HepG2 (cell line): ENCODE measurements around the gene PPIL6. TPM values are rescaled to one million over a fixed set of nuclear protein-coding genes. Genes with fewer than 3 reads are reported as not detected.
A peak's percentile ranks its signal among the peaks of the same experiment; 100 is the strongest.

Experiments
- ATAC-seq: fragments of 200-7000 bp; cut with Tn5 transposase; 3 replicates; pipeline ENCODE4 v1.9.1; 2020; ENCODE audit warnings: mild to moderate bottlenecking, moderate library complexity
- BruUV-seq: library from RNA; stranded (reverse); fragments of 400-500 nt; replicated peaks from 2 replicates; lab custom pipeline; 2021; lab: Mats Ljungman, UMichigan
- CTCF ChIA-PET: fragments of 300-600 bp; formaldehyde crosslinking; extraction: SDS; loops from one replicate; lab custom pipeline; 2021; ENCODE audit warnings: low total read pairs, inconsistent platforms, low intra/inter-chr PET ratio; lab: Yijun Ruan, JAX
- POLR2A ChIA-PET: fragments of 350-600 bp; sonication (Branson Sonifier 250); formaldehyde crosslinking; loops from one replicate; lab custom pipeline; 2020; ENCODE audit warnings: antibody characterized with exemption, inconsistent platforms; lab: Yijun Ruan, JAX
- DNase-seq: peaks from one replicate; pipeline ENCODE4 v3.0.0-alpha.2; 2015; ENCODE audit warnings: low spot score
- FAIRE-seq: peaks from 3 replicates; lab custom pipeline; 2011; peaks lifted over from hg19 to GRCh38; lab: Jason Lieb, UNC
- H2AFZ ChIP-seq: one replicate; pipeline ENCODE4 v1.6.1; 2011; ENCODE audit warnings: low read length, inconsistent platforms
- H3K27ac ChIP-seq: fragments of 300-600 bp; 3 replicates; pipeline ENCODE4 v1.8.0; 2011; ENCODE audit warnings: mixed run types, mild to moderate bottlenecking, mixed read lengths, low read length, inconsistent platforms; ENCODE audit not compliant: insufficient read depth; ENCODE audit errors: extremely low read length
- H3K27me3 ChIP-seq, 2 experiments: fragments of 200-600 bp in 1 of 2; 2 replicates in 1 of 2; 3 replicates in 1 of 2; pipeline versions ENCODE4 v1.6.0 to v1.8.0; 2011; ENCODE audit warnings: low read length in 2 of 2, mild to moderate bottlenecking in 2 of 2, moderate library complexity in 2 of 2, inconsistent platforms in 1 of 2; ENCODE audit not compliant: insufficient read depth in 2 of 2, control insufficient read depth in 1 of 2
- H3K36me3 ChIP-seq, 2 experiments: fragments of 200-600 bp in 1 of 2; replicated peaks in 1 of 2; 2 replicates in 1 of 2; 3 replicates in 1 of 2; pipeline versions ENCODE4 v1.5.1 to v1.8.0; 2011; ENCODE audit warnings: low read length in 2 of 2, inconsistent platforms in 1 of 2; ENCODE audit not compliant: insufficient read depth in 2 of 2, control insufficient read depth in 1 of 2
- H3K4me1 ChIP-seq: 2 replicates; pipeline ENCODE4 v1.5.1; 2012; ENCODE audit warnings: low read length, inconsistent platforms; ENCODE audit not compliant: insufficient read depth
- H3K4me2 ChIP-seq: 2 replicates; pipeline ENCODE4 v1.6.0; 2011; ENCODE audit warnings: low read depth, low read length, inconsistent platforms
- H3K4me3 ChIP-seq, 3 experiments: fragments of 200-600 bp in 1 of 3; sonication (generic), shearing (Covaris generic) in 1 of 3; replicated peaks in 1 of 3; 2 replicates each; pipeline ENCODE4 v1.5.1; 2011 to 2016; ENCODE audit warnings: low read length in 3 of 3, inconsistent platforms in 2 of 3, low read depth in 2 of 3, mild to moderate bottlenecking in 2 of 3, control low read depth in 1 of 3, mixed read lengths in 1 of 3; ENCODE audit not compliant: insufficient read depth in 1 of 3
- H3K79me2 ChIP-seq: one replicate; pipeline ENCODE4 v1.6.1; 2011; ENCODE audit warnings: low read length, inconsistent platforms; ENCODE audit not compliant: insufficient read depth
- H3K9ac ChIP-seq: 2 replicates; pipeline ENCODE4 v1.6.0; 2011; ENCODE audit warnings: mild to moderate bottlenecking, low read depth, low read length, inconsistent platforms; ENCODE audit not compliant: insufficient read depth
- H3K9me3 ChIP-seq: 2 replicates; pipeline ENCODE4 v1.5.1; 2012; ENCODE audit warnings: mild to moderate bottlenecking, low read length
- H4K20me1 ChIP-seq: 2 replicates; pipeline ENCODE4 v1.6.0; 2011; ENCODE audit warnings: inconsistent platforms, mild to moderate bottlenecking, low read length, moderate library complexity; ENCODE audit not compliant: insufficient read depth
- ATF7 ChIP-seq, 2 experiments: fragments of 450-650 bp in 1 of 2; sonication (generic) in 1 of 2; formaldehyde crosslinking in 1 of 2; IDR thresholded peaks; 2 replicates each; pipeline versions ENCODE4 v1.4.0 to v1.6.1; 2016 to 2020; ENCODE audit warnings: antibody characterized with exemption in 1 of 2, mild to moderate bottlenecking in 1 of 2, missing genetic modification reagents in 1 of 2
- CEBPB ChIP-seq: IDR thresholded peaks from 2 replicates; pipeline ENCODE4 v1.6.1; 2011; ENCODE audit warnings: low read depth, low read length, improper control_type of control experiment, borderline replicate concordance
- RFXAP ChIP-seq: sonication (generic); formaldehyde crosslinking; IDR thresholded peaks from 2 replicates; pipeline ENCODE4 v1.4.0; 2020; ENCODE audit warnings: missing genetic modification reagents, borderline replicate concordance
- SKI ChIP-seq: fragments of 450-650 bp; IDR thresholded peaks from one replicate; pipeline ENCODE4 v1.6.1; 2018; ENCODE audit warnings: mild to moderate bottlenecking; ENCODE audit not compliant: partially characterized antibody
- SMYD3 ChIP-seq: sonication (generic); formaldehyde crosslinking; IDR thresholded peaks from 2 replicates; pipeline ENCODE4 v1.8.1; 2023; ENCODE audit warnings: mild to moderate bottlenecking, missing genetic modification reagents
- TBX2 ChIP-seq: sonication (generic); formaldehyde crosslinking; IDR thresholded peaks from 2 replicates; pipeline ENCODE4 v1.5.0; 2020; ENCODE audit warnings: missing genetic modification reagents, mild to moderate bottlenecking, borderline replicate concordance
- ZNF24 ChIP-seq: fragments of 450-650 bp; IDR thresholded peaks from 2 replicates; pipeline ENCODE4 v1.6.1; 2017; ENCODE audit warnings: antibody characterized with exemption, mild to moderate bottlenecking
- ZNF629 ChIP-seq: sonication (generic); formaldehyde crosslinking; conservative IDR thresholded peaks from 2 replicates; pipeline ENCODE4 v1.5.0; 2020; ENCODE audit warnings: missing genetic modification reagents
- ZNF790 ChIP-seq: sonication (generic); formaldehyde crosslinking; IDR thresholded peaks from 2 replicates; pipeline ENCODE4 v1.8.0; 2022; ENCODE audit warnings: missing genetic modification reagents, mild to moderate bottlenecking, borderline replicate concordance
- WGBS: methylation state at CpG from one replicate; pipeline ENCODE4 v1.1.6; 2017; ENCODE audit warnings: low lambda C conversion rate; 5-methylcytosine and 5-hydroxymethylcytosine counted together
- in situ Hi-C: cut with HindIII; loops from 2 replicates; pipeline ENCODE4 v1.10.0; 2017; ENCODE audit warnings: low pct_unique_long_range_greater_than_20kb; ENCODE audit not compliant: extremely low pct_ligation_motif_present
- intact Hi-C: fragments of 100-400 bp; cut with micrococcal nuclease; formaldehyde crosslinking; loops from one replicate; pipeline ENCODE4 v1.10.0; 2022; ENCODE audit not compliant: unreplicated experiment
- polyA plus RNA-seq, 8 experiments: library from polyadenylated mRNA; depleted of rRNA in 3 of 8; stranded (reverse) in 7 of 8; unstranded in 1 of 8; fragments of >200 nt; fragmentation: Illumina TruSeq in 4 of 8; extraction: Trizol in 4 of 8; gene quantifications; 2 replicates each; pipeline versions ENCODE4 v1.2.1 to v1.2.3, GENCODE V29; 2011 to 2016; ENCODE audit warnings: low read depth in 4 of 8, missing spikeins in 1 of 8, mixed read lengths in 1 of 8; ENCODE audit not compliant: insufficient read depth in 1 of 8
- total RNA-seq, 5 experiments: library from RNA; depleted of rRNA; stranded (reverse); fragments of >200 nt; fragmentation: Illumina TruSeq; extraction: Trizol; gene quantifications; 2 replicates each; pipeline ENCODE4 v1.2.3, GENCODE V29; 2016; ENCODE audit warnings: low read depth in 1 of 5
- TF ChIP-seq, protein P1 (sequence below): sonication (generic); formaldehyde crosslinking; IDR thresholded peaks from 2 replicates; pipeline ENCODE4 v1.9.0; 2021; ENCODE audit warnings: missing genetic modification reagents, borderline replicate concordance
- TF ChIP-seq, protein P2 (sequence below): sonication (generic); formaldehyde crosslinking; IDR thresholded peaks from 2 replicates; pipeline ENCODE4 v1.4.0; 2020; ENCODE audit warnings: mild to moderate bottlenecking, missing genetic modification reagents
- TF ChIP-seq, protein P3 (sequence below): sonication (generic); formaldehyde crosslinking; IDR thresholded peaks from 2 replicates; pipeline ENCODE4 v1.4.0; 2020; ENCODE audit warnings: low read depth, mild to moderate bottlenecking, missing genetic modification reagents

PPIL6 gene
- total and polyA plus RNA-seq, 2 of the 13 experiments (the other 11 are each of a cell fraction or from before 2014, with no cell fraction given) = 0.22 to 0.46 TPM

DNA sequence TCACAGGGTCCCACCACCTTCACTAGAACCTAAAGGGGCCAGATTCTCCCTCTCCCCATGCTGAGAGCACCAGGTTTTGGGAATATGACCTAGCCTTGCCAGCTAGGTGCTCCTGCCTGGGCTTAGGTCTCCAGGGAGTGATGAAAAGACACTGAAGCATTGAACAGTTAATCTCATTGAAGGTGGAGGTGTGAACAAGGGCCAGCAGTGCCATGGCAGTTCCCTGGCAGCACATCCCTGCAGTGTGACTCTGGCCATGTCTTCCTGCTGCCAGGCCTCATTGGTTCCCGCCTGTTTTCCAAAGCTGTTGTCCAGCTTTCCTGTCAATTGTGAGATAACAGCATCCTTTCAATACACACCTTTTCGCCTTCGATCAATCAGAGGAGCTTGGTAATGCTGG, 10.9 kb downstream of the PPIL6 start:
- no peaks in the 10 kb centered on the region for H4K20me1 ChIP-seq
- no peaks in the 10 kb centered on the region for H3K9me3 ChIP-seq
- no peak overlapping the region for H3K9ac ChIP-seq
- BruUV-seq = no TSS peak
- no peak overlapping the region for H3K4me2 ChIP-seq
- ChIA-PET POLR2A (interaction anchor here (2.0 kb wide), 1 partner anchor 12 kb away, joined by 4 read pairs; no protein-coding TSS in a partner anchor), CTCF (no interaction called here)
- intact Hi-C loops = no loop called here
- TF ChIP-seq SMYD3 = no peak
- no peaks in the 10 kb centered on the region for H3K36me3 ChIP-seq
- H2AFZ ChIP-seq = no peak overlapping the region
- no peak overlapping the region for H3K4me3 ChIP-seq
- no peak overlapping the region for H3K27ac ChIP-seq
- H3K4me1 ChIP-seq = peaks cover 1% of the 10 kb centered on the region; the same call in 1 of the 2 replicates
- DNase-seq (no peak), FAIRE-seq (no peak), ATAC-seq (no peak)
- no peaks in the 10 kb centered on the region for H3K27me3 ChIP-seq
- in situ Hi-C loops = no loop called here
- WGBS = 89% methylated on average over 3 of the region's 3 CpGs
- H3K79me2 ChIP-seq = no peaks in the 10 kb centered on the region

DNA sequence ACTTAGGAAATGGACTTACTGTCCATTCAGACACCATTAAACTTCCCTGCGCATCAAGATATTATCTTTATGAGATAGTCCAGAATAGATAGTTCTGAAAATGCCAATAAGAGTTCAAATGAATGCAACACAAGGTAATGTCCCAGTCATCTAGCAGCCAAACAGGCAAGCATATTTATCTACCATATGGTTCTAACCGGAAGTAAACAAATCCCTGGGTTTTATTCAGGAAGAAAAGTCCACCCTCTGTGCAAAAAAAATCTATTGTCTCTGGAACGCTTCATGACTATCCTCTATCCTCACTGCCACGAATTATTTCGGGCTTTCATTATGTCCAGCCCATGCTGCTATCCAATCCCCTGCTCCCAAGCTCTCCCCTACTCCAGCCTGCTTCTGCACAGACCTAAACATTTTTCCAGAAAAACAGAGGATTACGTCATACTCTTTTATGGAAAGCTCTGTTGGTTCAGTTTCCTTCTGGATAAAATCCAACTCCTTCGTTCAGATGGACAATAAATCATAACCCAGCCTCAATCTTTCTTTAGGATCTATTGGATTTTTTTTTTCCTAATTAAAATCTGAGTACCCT, 11.4 kb downstream of the PPIL6 start:
- no peak for DNase-seq
- Histone ChIP-seq H3K36me3 (no peaks in the 10 kb centered on the region), H2AFZ (no peak overlapping the region), H4K20me1 (no peaks in the 10 kb centered on the region), H3K4me3 (no peak overlapping the region), H3K9ac (no peak overlapping the region), H3K27me3 (no peaks in the 10 kb centered on the region; a peak in 1 of 5 replicates), H3K27ac (no peak overlapping the region), H3K4me2 (no peak overlapping the region), H3K4me1 (peaks cover 6% of the 10 kb centered on the region), H3K9me3 (no peaks in the 10 kb centered on the region), H3K79me2 (no peaks in the 10 kb centered on the region)
- TF ChIP-seq, protein P1, sequence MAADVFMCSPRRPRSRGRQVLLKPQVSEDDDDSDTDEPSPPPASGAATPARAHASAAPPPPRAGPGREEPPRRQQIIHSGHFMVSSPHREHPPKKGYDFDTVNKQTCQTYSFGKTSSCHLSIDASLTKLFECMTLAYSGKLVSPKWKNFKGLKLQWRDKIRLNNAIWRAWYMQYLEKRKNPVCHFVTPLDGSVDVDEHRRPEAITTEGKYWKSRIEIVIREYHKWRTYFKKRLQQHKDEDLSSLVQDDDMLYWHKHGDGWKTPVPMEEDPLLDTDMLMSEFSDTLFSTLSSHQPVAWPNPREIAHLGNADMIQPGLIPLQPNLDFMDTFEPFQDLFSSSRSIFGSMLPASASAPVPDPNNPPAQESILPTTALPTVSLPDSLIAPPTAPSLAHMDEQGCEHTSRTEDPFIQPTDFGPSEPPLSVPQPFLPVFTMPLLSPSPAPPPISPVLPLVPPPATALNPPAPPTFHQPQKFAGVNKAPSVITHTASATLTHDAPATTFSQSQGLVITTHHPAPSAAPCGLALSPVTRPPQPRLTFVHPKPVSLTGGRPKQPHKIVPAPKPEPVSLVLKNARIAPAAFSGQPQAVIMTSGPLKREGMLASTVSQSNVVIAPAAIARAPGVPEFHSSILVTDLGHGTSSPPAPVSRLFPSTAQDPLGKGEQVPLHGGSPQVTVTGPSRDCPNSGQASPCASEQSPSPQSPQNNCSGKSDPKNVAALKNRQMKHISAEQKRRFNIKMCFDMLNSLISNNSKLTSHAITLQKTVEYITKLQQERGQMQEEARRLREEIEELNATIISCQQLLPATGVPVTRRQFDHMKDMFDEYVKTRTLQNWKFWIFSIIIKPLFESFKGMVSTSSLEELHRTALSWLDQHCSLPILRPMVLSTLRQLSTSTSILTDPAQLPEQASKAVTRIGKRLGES (CRISPR knock-in tag) = no peak
- TF ChIP-seq, protein P2, sequence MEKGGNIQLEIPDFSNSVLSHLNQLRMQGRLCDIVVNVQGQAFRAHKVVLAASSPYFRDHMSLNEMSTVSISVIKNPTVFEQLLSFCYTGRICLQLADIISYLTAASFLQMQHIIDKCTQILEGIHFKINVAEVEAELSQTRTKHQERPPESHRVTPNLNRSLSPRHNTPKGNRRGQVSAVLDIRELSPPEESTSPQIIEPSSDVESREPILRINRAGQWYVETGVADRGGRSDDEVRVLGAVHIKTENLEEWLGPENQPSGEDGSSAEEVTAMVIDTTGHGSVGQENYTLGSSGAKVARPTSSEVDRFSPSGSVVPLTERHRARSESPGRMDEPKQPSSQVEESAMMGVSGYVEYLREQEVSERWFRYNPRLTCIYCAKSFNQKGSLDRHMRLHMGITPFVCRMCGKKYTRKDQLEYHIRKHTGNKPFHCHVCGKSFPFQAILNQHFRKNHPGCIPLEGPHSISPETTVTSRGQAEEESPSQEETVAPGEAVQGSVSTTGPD = no peak
- TF ChIP-seq TBX2 (no peak), SKI (no peak), ATF7 (IDR thresholded peaks at IDR 0.05) (peak; percentile 88), ATF7 (CRISPR knock-in tag; IDR thresholded peaks at IDR 0.05) (no peak), RFXAP (CRISPR knock-in tag) (no peak), CEBPB (peak; percentile 40; the same call in 1 of the 2 replicates), ZNF24 (no peak), ZNF790 (CRISPR knock-in tag) (no peak), ZNF629 (no peak)
- TF ChIP-seq, protein P3, sequence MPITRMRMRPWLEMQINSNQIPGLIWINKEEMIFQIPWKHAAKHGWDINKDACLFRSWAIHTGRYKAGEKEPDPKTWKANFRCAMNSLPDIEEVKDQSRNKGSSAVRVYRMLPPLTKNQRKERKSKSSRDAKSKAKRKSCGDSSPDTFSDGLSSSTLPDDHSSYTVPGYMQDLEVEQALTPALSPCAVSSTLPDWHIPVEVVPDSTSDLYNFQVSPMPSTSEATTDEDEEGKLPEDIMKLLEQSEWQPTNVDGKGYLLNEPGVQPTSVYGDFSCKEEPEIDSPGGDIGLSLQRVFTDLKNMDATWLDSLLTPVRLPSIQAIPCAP (CRISPR knock-in tag) = no peak
- POLR2A ChIA-PET = interaction anchor here (2.0 kb wide), 1 partner anchor 13 kb away, joined by 4 read pairs; no protein-coding TSS in a partner anchor
- no peak for FAIRE-seq
- BruUV-seq = no TSS peak
- WGBS = 40% methylated on average over 7 of the region's 7 CpGs
- intact Hi-C loops (no loop called here), in situ Hi-C loops (no loop called here)
- CTCF ChIA-PET = no interaction called here
- no peak for ATAC-seq
